Right kidney (tissue), 1 donor: ENCODE measurements around the gene CHPF2.

Experiments used
- DNase-seq: peaks from one replicate; pipeline ENCODE4 v3.0.0-alpha.2; 2016

Gene CHPF2

DNA sequence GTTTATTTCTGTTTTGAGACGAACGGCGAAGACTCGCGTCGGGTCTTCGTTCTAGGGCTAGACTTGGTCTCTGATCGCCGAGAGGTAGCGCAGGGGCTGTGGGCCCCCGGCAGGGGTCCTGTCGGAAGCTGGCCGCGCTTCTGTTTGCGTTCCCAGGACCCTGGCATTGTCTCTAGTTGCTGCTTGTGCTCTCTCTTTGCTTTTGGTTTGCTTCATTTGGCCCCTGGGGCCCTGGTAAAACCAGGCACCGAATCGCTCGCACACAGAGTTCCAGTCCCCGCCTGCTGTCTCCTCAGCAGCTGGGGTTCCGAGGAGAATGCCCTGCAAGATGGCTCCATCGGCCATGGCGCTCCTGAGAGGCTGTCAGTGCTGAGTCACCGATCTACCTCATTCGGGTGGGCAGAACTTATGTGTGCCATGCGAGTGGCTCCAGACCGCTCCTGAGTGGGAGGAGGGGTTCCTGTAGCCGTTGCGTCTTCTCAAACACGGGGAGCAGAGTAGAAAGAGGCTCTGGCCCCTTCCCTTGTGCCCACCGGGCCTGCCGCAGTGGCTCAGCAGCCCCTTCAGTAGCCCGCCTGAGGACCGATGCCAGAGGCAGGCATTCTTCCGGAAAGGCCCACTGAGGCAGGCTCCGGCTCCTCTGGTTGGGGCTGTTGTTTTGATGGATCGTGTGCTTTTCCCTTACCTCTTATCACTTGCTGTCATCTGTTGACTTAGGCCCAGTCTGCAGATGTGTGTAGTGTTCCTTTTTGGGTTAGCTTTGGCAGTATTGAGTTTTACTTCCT, 826 bp downstream of the CHPF2 start:
- DNase-seq, result no peak

DNA sequence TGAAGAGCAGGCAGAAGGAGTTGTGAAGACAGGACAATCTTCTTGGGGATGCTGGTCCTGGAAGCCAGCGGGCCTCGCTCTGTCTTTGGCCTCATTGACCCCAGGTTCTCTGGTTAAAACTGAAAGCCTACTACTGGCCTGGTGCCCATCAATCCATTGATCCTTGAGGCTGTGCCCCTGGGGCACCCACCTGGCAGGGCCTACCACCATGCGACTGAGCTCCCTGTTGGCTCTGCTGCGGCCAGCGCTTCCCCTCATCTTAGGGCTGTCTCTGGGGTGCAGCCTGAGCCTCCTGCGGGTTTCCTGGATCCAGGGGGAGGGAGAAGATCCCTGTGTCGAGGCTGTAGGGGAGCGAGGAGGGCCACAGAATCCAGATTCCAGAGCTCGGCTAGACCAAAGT, 1.5 kb downstream of the CHPF2 start:
- DNase-seq, result no peak

DNA sequence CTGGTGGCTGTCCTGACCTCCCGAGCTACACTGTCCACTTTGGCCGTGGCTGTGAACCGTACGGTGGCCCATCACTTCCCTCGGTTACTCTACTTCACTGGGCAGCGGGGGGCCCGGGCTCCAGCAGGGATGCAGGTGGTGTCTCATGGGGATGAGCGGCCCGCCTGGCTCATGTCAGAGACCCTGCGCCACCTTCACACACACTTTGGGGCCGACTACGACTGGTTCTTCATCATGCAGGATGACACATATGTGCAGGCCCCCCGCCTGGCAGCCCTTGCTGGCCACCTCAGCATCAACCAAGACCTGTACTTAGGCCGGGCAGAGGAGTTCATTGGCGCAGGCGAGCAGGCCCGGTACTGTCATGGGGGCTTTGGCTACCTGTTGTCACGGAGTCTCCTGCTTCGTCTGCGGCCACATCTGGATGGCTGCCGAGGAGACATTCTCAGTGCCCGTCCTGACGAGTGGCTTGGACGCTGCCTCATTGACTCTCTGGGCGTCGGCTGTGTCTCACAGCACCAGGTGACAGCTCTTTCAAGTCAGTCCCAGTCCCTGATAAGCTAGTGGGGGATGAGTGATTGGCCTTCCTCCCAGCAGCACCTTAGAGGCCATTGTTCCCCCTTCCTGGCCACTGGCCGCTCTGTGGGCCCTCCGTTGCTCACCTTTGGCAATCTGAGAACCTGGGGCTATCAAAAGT, 3.0 kb downstream of the CHPF2 start:
- no peak for DNase-seq

DNA sequence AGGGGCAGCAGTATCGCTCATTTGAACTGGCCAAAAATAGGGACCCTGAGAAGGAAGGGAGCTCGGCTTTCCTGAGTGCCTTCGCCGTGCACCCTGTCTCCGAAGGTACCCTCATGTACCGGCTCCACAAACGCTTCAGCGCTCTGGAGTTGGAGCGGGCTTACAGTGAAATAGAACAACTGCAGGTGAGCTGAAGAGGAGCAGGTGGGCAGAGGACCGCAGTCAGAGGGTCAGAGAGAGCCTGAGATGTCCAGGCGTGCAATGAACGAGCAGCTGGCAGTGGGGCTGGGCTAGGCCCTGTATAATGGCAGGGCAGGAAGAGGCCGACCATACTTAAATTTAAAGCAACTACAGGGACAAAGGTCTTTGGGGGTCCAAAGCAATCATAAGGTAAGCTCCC, 4.1 kb downstream of the CHPF2 start:
- DNase-seq, result no peak

DNA sequence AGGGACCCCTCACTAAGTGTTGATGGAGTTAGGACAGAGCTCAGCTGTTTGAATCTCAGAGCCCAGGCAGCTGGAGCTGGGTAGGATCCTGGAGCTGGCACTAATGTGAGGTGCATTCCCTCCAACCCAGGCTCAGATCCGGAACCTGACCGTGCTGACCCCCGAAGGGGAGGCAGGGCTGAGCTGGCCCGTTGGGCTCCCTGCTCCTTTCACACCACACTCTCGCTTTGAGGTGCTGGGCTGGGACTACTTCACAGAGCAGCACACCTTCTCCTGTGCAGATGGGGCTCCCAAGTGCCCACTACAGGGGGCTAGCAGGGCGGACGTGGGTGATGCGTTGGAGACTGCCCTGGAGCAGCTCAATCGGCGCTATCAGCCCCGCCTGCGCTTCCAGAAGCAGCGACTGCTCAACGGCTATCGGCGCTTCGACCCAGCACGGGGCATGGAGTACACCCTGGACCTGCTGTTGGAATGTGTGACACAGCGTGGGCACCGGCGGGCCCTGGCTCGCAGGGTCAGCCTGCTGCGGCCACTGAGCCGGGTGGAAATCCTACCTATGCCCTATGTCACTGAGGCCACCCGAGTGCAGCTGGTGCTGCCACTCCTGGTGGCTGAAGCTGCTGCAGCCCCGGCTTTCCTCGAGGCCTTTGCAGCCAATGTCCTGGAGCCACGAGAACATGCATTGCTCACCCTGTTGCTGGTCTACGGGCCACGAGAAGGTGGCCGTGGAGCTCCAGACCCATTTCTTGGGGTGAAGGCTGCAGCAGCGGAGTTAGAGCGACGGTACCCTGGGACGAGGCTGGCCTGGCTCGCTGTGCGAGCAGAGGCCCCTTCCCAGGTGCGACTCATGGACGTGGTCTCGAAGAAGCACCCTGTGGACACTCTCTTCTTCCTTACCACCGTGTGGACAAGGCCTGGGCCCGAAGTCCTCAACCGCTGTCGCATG, 5.2 kb downstream of the CHPF2 start:
- no peak for DNase-seq

DNA sequence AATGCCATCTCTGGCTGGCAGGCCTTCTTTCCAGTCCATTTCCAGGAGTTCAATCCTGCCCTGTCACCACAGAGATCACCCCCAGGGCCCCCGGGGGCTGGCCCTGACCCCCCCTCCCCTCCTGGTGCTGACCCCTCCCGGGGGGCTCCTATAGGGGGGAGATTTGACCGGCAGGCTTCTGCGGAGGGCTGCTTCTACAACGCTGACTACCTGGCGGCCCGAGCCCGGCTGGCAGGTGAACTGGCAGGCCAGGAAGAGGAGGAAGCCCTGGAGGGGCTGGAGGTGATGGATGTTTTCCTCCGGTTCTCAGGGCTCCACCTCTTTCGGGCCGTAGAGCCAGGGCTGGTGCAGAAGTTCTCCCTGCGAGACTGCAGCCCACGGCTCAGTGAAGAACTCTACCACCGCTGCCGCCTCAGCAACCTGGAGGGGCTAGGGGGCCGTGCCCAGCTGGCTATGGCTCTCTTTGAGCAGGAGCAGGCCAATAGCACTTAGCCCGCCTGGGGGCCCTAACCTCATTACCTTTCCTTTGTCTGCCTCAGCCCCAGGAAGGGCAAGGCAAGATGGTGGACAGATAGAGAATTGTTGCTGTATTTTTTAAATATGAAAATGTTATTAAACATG, 6.0 kb downstream of the CHPF2 start:
- no peak for DNase-seq

DNA sequence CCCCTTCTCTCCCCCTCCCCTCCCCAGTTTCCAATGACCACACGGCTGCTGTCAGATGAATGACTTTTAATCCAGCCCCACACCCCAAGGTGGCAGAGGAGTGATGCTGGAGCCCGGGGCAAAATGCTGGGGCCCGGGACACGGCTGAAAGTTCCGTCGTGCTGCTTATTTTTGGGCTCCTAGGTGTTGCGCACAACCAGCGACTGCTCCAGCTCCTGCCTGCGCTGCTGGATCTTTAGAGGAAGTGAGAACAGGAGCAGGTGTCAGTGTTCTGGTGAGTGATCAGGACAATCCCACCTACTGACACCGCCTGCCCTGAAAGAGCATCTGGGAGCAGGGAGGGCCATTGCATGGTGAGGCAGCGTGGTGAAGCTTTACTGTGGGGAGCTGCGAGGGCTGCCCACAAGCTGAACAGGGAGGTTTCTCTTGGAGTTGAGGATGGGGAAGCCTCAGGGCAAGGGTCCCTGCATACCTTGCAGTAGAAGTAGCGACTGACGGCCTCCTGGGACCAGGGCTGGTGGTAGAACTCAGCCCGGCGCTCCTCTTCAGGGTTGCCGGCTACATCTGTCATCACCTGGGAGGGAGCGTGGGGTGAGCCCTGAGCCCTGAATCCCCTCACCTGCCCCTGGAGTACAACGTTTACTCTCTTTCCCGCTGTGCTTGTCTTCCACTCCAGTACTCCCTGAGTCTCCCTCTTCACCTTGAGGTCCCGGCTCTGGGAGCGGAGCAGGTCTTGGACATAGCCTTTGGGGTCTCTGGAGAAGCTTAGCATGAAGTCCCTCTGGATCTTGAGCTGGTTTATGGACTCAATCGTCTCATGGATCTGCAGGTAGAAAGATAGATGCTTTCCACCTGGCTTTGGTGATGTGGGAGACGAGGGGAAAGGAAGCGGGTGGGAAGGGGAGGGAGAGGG, 6.9 kb downstream of the CHPF2 start:
- DNase-seq, result no peak

DNA sequence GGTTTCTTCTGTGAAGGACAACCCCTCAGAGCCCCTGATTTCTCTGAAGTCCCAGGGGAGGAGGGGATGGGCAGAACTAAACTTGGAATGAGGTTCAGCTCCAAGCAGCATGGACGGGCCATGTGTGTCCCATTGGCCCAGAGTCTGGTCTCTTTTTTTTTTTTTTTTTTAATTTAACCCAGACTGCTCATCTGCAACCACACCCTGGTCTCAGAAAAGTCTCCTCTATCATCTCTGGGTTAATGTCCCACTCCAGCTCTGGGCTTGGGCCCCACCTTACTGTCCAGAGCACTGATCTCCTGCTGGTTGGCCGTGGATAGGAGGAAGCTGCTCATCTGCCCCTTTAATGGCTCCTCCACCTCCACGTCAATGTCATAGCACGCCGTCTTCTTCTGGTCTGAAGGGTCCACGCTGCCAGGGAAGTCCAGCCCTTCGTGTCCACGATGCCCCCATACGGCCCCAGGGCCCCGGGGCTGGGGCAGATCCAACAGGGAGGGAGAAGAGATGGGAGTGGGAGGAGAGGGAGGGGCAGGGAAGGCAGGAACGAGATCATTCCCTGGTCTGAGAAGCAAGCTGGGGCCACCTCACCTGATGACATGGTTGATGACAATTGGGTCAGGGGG, 7.7 kb downstream of the CHPF2 start:
- DNase-seq, result no peak

DNA sequence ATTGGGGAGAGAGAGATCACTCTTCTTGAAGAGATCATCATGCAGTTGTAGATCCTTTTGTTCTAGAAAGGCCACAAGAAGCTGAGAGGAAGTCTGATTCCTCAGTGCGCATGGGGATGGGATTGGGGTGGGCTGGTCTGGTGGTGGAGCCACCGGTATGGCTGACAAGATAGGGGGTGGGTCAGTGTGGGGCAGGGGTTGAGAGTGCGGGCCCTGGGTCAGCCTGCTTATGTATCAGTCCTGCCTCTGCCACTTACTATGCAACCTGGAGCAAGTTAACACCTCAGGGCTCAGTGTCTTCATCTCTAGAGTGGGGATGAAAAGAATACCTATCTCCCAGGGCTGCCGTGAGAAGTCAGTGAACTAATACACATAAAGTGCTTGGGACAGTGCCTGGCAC, 8.3 kb downstream of the CHPF2 start:
- no peak for DNase-seq

DNA sequence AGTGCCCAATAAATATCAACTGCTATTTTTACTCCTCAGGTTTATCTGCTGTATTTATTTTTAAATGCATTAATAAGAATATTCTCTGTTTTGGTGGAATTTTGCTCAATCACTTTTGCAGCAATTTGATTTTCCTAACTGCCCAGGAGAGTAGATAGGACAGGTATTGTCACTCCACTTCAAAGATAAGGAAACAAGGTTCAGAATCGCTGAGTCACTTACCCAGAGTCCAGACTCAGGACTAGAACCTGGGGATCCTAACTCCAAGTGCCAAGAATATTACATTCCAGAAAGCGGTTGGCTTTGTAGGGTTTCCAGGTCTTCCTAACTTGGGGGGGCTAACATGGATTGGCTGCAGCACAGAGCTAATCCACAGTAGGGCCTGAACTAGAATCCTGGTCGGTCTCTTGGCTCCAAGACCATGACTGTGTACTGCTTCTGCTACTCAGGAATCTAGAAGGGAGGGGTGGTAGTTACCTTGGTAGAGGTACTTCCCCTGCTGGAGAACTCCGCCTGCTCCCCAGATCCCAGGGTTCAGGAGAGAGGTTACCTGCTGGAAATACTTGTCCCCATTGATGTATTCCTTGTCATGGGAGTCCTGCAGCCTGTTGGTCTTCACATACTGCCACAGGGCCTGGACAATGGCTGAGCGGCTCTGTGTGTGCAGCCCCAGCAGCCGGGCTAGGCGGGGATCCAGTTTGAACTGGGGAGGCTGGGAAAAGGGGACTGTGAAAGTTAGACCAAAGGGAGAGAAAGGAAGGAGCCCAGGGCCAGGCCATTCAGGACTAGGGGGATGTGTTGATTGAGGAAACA, 8.9 kb downstream of the CHPF2 start:
- DNase-seq, result no peak

DNA sequence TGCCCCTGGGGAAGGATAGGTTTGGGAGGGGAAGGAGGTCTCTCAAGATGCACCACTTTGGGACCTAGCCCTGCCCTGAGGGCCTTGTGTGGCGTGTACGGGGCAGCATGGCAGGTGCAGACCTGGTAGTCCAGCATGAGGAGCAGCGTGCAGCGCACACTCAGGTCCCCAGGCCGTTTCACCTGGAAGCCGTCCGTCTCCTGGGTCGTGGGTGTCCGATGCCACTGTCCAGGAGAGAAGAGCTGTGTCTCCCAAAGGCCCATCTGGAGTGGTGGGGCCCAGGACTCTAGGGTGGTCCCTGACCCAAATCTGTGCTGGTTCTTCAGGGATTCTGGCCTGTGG, 9.4 kb downstream of the CHPF2 start:
- DNase-seq, result no peak

DNA sequence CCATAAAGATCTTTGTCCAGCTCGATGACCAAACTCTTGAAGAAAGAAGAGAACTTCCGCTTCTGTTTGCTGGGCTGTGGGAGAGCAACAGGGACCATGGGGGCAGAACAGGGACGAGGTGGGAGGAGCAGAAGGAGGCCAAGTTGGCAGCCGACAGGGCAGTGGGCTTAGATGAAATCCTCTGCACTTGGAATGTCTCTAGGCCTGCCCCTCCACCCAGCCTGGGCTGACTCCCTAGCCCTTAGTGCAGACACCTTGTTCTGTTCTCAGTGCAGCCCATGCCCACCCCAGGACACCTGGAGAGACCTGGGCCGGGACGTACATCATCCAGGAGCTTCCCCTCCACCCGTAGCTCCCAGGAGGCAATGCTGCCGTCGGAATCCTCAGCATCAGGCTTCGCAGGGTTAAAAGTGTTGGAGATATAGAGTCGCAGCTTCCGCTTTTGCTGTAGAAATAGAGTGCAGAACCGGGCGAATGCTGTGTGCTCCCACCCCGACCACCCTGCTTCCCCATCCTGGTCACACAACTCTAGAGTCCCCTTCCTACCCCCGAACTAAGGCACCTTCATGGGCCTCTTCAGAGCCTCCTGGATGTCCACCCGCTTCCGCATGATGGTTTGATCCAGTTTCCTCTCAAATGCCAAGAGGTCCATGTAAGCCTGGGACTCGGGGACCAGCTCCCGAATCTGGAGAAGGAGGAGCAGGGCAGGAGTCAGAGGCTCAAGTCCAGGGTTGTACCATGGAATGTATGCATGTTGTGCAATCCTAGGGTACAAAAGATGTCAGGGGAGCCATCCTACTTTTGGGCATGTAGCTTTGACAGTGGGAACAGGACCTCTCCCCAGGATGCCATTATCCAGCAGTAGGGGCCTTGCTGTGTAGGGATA, 10.1 kb downstream of the CHPF2 start:
- no peak for DNase-seq

DNA sequence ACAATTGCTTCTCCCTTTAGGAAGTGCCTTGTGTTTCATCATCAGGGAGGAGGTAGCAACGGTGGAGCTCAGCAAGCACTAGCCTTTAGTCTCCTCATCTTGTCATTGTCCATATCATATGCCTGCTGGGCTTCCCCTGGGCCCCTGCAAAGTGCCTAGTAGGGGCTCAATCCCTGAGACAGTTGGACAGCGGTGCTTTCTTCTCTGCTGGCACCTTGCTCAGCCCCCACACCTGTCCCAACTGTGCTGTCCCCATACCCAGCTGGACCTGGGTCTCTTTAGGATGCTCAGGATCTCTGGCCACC, 10.7 kb downstream of the CHPF2 start:
- DNase-seq, result no peak

DNA sequence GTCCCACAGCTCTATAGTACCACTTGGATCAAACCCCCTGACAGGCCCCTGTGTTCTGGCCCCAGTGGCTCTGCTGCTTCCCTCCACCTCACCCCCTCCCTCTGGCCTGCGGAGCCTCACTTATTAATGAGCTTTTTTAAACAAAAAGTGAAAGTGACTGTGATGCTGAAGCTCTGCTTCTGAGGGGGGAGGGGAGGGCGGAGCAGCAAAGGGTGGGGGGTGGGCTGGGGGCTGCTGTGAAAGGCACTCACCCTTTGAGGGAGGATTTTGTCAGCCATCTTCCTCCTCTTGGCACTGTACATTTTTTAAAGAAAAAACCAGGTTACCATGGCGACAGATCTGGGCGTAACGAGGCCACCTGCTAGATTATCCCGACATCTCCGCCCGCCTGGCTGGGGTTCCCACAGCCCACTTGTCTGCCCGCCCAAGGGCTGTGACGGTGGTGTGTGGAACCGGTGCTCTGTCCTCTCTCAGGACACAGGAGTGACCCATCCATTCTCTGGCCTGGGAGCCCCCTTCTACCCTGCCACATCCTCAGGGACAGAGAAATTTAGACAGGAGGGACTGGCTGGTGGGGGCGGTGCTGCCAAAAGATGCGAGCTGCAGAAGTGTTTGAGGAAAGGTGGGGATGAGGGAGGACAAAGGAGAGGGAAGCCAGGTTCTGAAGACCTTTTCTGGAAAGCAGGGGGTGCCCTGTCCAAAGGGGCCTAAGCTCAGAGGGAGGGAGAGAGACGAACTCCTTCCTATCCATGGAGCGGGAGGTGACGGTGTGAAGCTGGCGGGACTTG, 11.3 kb downstream of the CHPF2 start:
- DNase-seq, result no peak

DNA sequence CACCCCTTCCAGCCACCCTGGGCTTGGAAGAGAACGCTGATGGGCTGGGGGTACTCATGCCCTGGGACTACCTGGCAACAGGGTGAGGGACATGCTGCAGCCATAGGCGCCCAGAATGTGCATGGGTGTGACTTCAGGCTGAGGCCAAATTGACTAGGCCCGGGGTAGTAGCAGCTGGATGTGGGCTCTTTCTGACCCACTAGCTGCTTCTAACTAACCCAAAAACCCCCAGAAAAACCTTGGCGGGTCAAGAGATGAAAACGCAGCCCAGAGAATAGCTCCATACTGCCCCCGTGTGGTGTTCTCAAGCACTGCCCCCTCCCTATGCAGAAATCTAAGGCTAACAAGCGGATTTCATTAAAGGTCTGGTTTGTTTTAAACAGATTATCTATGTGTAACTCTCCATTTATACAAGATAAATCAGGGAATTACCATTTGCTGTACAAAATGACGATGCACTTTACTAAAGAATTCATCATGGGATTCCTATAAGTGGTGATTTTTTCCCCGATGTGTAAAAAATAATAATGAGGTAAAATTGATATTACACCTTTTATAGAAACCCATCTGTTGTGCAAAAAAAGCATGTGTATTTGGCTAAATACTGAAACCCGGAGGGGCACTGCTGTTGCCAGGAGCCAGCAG, 12.0 kb downstream of the CHPF2 start:
- DNase-seq, result no peak

DNA sequence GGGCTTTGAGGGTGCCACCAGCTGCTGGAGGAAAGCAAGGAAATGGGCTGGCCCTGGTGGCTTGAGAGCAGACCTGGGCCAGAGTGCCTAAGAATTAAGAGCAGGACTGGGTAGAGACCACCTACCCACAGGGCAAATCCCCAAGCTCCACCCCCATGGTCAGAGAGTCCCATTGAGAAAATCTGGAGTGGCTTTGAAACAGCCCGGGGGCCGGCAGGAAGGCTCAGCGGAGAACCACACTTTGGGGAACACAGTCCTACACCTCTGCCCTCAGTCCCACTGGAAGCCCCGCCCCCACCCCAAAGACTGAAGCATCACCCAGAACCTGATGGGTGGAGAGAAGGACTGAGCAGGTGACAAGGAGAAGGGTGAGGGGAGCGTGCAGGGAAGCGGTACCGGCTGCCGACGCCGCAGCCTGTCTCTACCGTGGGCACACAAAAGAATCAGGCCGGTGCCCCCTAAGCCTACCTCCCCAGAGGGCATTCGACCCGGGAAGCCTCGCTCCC, 12.6 kb downstream of the CHPF2 start:
- DNase-seq, result peak; percentile 41

DNA sequence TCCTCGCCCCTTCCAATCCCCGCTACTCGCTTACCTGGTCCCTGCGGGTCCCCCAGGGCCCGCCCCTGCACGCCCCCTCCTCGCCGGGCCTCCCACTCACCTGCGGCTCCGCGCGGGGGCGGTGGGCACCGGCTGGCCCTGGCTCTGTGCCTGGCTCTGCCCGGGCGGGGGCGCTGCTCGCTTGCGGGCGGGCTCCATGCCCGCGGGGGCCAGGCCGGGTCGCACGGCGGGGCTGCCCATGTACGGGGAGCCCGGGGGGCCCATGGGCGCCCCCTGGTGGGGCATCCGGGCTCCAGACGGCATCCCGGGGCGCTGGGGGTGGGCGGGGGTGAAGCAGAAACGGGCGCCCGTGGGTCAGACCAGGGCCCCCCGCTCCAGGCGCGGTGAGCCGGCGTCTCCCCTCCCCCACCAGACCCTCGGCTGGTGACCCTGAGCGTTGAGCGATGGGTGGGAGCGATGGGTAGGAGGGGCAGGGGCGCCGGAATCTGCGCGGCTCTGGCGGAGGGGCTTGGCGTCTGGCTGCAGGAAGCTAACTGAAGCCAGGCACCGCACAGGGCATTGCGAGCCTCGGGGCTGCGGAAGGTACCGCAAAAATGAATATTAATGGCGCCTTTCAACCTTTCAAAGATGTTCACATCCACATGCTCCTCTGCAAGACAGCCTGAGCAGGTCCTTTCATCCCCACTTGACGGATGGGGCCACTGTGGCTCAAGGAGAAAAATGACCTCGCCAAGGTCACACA, 13.2 kb downstream of the CHPF2 start:
- peak; percentile 62 for DNase-seq
